Esophagus muscularis mucosa (tissue), 4 donors: ENCODE measurements around the gene ZNF613. TPM values are rescaled to one million over a fixed set of nuclear protein-coding genes. Genes with fewer than 3 reads are reported as not detected.
"Not testable (repeated sequence)": the region's sequence is repeated elsewhere in the genome, so short reads cannot be mapped to it uniquely, and the experiment has no call there.

Experiments used
- DNase-seq: peaks from one replicate; pipeline ENCODE4 v3.0.0-alpha.2; 2017; ENCODE audit errors: extremely low spot score
- H3K27ac ChIP-seq, 4 donors: fragments of 200-600 bp; sonication (generic); replicated peaks in 1 of 4; 1 replicate in 3 of 4; 2 replicates in 1 of 4; pipeline ENCODE4 v1.5.1; 2016 to 2019; ENCODE audit warnings: mild to moderate bottlenecking in 1 of 4
- H3K27me3 ChIP-seq, 4 donors: fragments of 200-600 bp; sonication (generic); one replicate each; pipeline versions ENCODE4 v1.5.1 to v1.6.0; 2016 to 2019
- H3K36me3 ChIP-seq, 4 donors: fragments of 200-600 bp; sonication (generic); one replicate each; pipeline ENCODE4 v1.5.1; 2016 to 2019
- H3K4me1 ChIP-seq, 4 donors: fragments of 200-600 bp; sonication (generic); one replicate each; pipeline ENCODE4 v1.5.1; 2016 to 2019
- H3K4me3 ChIP-seq, 4 donors: fragments of 200-600 bp; sonication (generic); 1 replicate in 2 of 4; 2 replicates in 2 of 4; pipeline ENCODE4 v1.5.1; 2016 to 2019; ENCODE audit warnings: mild to moderate bottlenecking in 4 of 4, moderate library complexity in 1 of 4
- H3K9me3 ChIP-seq, 4 donors: fragments of 200-600 bp; sonication (generic); 1 replicate in 3 of 4; 2 replicates in 1 of 4; pipeline ENCODE4 v1.5.1; 2016 to 2019
- EP300 ChIP-seq: sonication (generic); formaldehyde crosslinking; IDR thresholded peaks from one replicate; pipeline ENCODE4 v1.6.1; 2017; ENCODE audit warnings: antibody characterized with exemption
- POLR2A ChIP-seq: fragments of 450-650 bp; IDR thresholded peaks from one replicate; pipeline ENCODE4 v1.6.1; 2017; ENCODE audit warnings: antibody characterized with exemption, moderate library complexity, mild to moderate bottlenecking, low read depth
- POLR2AphosphoS5 ChIP-seq, 2 donors: sonication (generic); formaldehyde crosslinking; IDR thresholded peaks; one replicate each; pipeline ENCODE4 v1.6.1; 2017; ENCODE audit warnings: antibody characterized with exemption in 2 of 2
- WGBS: methylation state at CpG from one replicate; pipeline ENCODE4 v1.1.5; 2018; 5-methylcytosine and 5-hydroxymethylcytosine counted together
- intact Hi-C: fragments of 100-400 bp; cut with DNase I; formaldehyde crosslinking; loops from one replicate; pipeline ENCODE4 v1.15.1; 2023
- total RNA-seq, 4 donors: library from RNA; depleted of rRNA; stranded (reverse); fragments of >200 nt; gene quantifications; one replicate each; pipeline versions ENCODE4 v1.1.0 to v1.2.1, GENCODE V29; 2016
- TF ChIP-seq, protein P1 (sequence below), 3 experiments: fragments of 200-600 bp in 2 of 3; fragments of 450-650 bp in 1 of 3; sonication (generic) in 2 of 3; IDR thresholded peaks; one replicate each; pipeline ENCODE4 v1.5.1; 2017 to 2019; ENCODE audit warnings: antibody characterized with exemption in 3 of 3, mild to moderate bottlenecking in 2 of 3, moderate library complexity in 1 of 3

The ZNF613 gene
- total RNA-seq, 4 donors from 2014 or later = 4.2 to 8.3 (median 5.5) TPM

DNA sequence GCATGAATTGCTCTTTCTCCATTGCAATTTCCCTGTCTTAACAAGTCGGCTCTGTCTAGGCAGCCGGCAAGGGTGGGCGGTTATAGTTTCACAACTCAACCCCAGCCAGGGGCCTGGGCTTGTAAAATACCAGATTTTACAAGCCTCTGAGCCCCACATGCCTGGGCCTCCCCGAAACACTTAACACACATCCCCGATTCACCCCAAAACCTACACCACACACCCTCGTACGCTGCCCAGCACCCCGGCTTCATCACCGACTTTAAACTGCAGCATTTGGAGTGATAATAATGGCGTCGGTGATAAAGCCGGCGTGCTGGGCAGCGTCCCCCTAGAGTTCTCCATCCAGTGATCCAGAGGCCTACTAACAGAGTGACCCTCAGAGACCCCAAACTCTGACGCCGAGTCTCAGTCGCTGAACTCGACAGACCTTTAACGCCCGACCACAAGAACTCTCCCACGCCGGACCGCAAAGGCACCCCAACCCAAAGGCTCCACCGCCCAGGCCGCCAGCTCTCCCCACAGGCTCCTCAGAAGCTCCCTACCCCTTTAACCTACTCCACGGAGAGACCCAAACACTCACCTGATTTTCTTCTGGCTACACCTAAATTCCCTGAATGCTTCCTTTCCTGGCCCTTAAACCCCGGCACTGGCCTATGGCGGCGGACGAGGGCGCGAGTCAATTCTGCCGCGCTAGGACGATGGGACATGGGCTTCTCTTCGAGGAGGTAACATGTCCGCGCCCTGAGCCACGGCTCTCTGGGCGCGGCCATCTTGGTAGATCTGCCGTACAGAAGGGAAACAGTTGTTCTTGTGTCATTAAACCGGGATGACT is 22.7 kb upstream of the ZNF613 start, which contains the start of gene ZNF649:
Gene ZNF649 (minus strand): TSS at position 687 of the 835 bp plus-strand sequence. CDS start 4,910 bp downstream, outside the sequence.
- Histone ChIP-seq H3K9me3 (peaks cover 0 to 14% (median 3%) of the 10 kb centered on the region in 4 donors), H3K27ac (peak within 1 kb of the TSS; percentile 81 to 88 (median 86)), H3K4me3 (peak within 1 kb of the TSS; percentile 66 to 72 (median 70)), H3K27me3 (peaks cover 0 to 30% (median 0%) of the 10 kb centered on the region in 4 donors), H3K36me3 (peaks cover 4 to 23% (median 10%) of the 10 kb centered on the region in 4 donors), H3K4me1 (peaks cover 8 to 20% (median 15%) of the 10 kb centered on the region in 4 donors)
- DNase-seq = peak; percentile 92
- TF ChIP-seq, protein P1, sequence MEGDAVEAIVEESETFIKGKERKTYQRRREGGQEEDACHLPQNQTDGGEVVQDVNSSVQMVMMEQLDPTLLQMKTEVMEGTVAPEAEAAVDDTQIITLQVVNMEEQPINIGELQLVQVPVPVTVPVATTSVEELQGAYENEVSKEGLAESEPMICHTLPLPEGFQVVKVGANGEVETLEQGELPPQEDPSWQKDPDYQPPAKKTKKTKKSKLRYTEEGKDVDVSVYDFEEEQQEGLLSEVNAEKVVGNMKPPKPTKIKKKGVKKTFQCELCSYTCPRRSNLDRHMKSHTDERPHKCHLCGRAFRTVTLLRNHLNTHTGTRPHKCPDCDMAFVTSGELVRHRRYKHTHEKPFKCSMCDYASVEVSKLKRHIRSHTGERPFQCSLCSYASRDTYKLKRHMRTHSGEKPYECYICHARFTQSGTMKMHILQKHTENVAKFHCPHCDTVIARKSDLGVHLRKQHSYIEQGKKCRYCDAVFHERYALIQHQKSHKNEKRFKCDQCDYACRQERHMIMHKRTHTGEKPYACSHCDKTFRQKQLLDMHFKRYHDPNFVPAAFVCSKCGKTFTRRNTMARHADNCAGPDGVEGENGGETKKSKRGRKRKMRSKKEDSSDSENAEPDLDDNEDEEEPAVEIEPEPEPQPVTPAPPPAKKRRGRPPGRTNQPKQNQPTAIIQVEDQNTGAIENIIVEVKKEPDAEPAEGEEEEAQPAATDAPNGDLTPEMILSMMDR (IDR thresholded peaks at IDR 0.05) = no peak
- TF ChIP-seq POLR2AphosphoS5 (IDR thresholded peaks at IDR 0.05) = peak; percentile 71 to 82
- TF ChIP-seq POLR2A = no peak
- intact Hi-C loops = loop anchor here (2.0 kb wide), 1 partner anchor 22 kb away; the partner anchor contains the start of gene ZNF613
- under 1% methylated on average over 28 of the region's 43 CpGs for WGBS

DNA sequence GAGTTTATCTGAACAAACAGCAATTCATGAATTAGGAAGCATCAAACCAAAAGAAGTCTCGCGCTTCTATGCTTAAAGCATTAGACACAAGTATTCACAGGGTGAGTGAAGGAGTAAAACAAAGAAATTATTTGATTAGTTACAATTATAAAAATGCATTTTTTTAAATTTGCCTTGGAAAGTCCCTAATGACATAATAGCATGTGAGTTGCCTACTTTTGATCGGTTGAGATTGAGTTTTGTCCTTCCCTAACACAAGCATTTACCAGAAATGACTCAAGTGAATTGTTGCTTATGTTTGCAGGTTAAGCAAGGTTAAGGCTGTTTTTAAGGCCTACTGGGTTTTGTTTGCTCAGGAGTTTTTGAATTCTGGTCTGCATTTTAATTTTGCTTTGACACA is 22.1 kb upstream of the ZNF613 start:
- Histone ChIP-seq H3K4me3 (peak overlapping the region; percentile 66 to 72 (median 70)), H3K9me3 (peaks cover 0 to 9% (median 4%) of the 10 kb centered on the region in 4 donors), H3K36me3 (peaks cover 0 to 16% (median 3%) of the 10 kb centered on the region in 4 donors), H3K4me1 (peaks cover 8 to 20% (median 15%) of the 10 kb centered on the region in 4 donors), H3K27me3 (peaks cover 0 to 37% (median 0%) of the 10 kb centered on the region in 4 donors), H3K27ac (peak overlapping the region in 2 of 4 donors; percentile 88)
- TF ChIP-seq POLR2AphosphoS5 (IDR thresholded peaks at IDR 0.05) = no peak
- no peak for TF ChIP-seq EP300
- TF ChIP-seq, protein P1 (IDR thresholded peaks at IDR 0.05) = no peak
- TF ChIP-seq POLR2A = no peak
- WGBS = 35% methylated on average over 3 of the region's 3 CpGs
- no peak for DNase-seq
- intact Hi-C loops = loop anchor here (2.0 kb wide), 1 partner anchor 22 kb away; the partner anchor contains the start of gene ZNF613

GRCh38 chr19:51905639-51906038 is 21.6 kb upstream of the ZNF613 start:
- H3K4me1 ChIP-seq = peaks cover 8 to 20% (median 15%) of the 10 kb centered on the region in 4 donors
- WGBS = 90% methylated on average over 3 of the region's 3 CpGs
- H3K36me3 ChIP-seq = peaks cover 0 to 12% (median 0%) of the 10 kb centered on the region in 4 donors
- intact Hi-C loops = loop anchor here (2.0 kb wide), 1 partner anchor 21 kb away; the partner anchor contains the start of gene ZNF613
- peaks cover 0 to 41% (median 0%) of the 10 kb centered on the region in 4 donors for H3K27me3 ChIP-seq
- not testable (repeated sequence) for H3K27ac ChIP-seq, DNase-seq, H3K4me3 ChIP-seq, H3K9me3 ChIP-seq

GRCh38 chr19:51906108-51906507 is 21.2 kb upstream of the ZNF613 start:
- DNase-seq, H3K36me3 ChIP-seq, intact Hi-C loops, H3K4me3 ChIP-seq, H3K9me3 ChIP-seq, H3K27ac ChIP-seq: not testable (repeated sequence)
- peaks cover 0 to 44% (median 0%) of the 10 kb centered on the region in 4 donors for H3K27me3 ChIP-seq
- WGBS = 41% methylated on average over 9 of the region's 9 CpGs
- peaks cover 8 to 20% (median 15%) of the 10 kb centered on the region in 4 donors for H3K4me1 ChIP-seq

- 32% methylated on average over 5 of the region's 5 CpGs for WGBS
- Histone ChIP-seq H3K4me1 (peaks cover 8 to 13% (median 12%) of the 10 kb centered on the region in 4 donors), H3K27me3 (peaks cover 0 to 49% (median 0%) of the 10 kb centered on the region in 4 donors), H3K9me3 (peaks cover 0 to 11% (median 2%) of the 10 kb centered on the region in 4 donors)
- DNase-seq, H3K4me3 ChIP-seq, H3K36me3 ChIP-seq, H3K27ac ChIP-seq, intact Hi-C loops: not testable (repeated sequence)
Measured at GRCh38 chr19:51907981-51908380, 19.3 kb upstream of the ZNF613 start.

GRCh38 chr19:51915324-51915867 is 11.9 kb upstream of the ZNF613 start:
- intact Hi-C loops = no loop called here
- Histone ChIP-seq H3K36me3 (no peaks in the 10 kb centered on the region), H3K27me3 (peaks cover 0 to 10% (median 0%) of the 10 kb centered on the region in 4 donors), H3K4me3 (no peak overlapping the region), H3K4me1 (no peaks in the 10 kb centered on the region), H3K9me3 (peaks cover 0 to 74% (median 70%) of the 10 kb centered on the region in 4 donors), H3K27ac (no peak overlapping the region)
- TF ChIP-seq EP300 (no peak), POLR2AphosphoS5 (IDR thresholded peaks at IDR 0.05) (no peak), POLR2A (no peak)
- TF ChIP-seq, protein P1 (IDR thresholded peaks at IDR 0.05) = no peak
- WGBS = 79% methylated on average over 5 of the region's 5 CpGs
- DNase-seq = no peak
